ENCODE data around the gene FALEC. TPM values are rescaled to one million over a fixed set of nuclear protein-coding genes. Genes with fewer than 3 reads are reported as not detected.

FALEC gene
- total and polyA plus RNA-seq, 2 of the 8 experiments (the other 6 are each of a cell fraction or from before 2014, with no cell fraction given): not detected

DNA sequence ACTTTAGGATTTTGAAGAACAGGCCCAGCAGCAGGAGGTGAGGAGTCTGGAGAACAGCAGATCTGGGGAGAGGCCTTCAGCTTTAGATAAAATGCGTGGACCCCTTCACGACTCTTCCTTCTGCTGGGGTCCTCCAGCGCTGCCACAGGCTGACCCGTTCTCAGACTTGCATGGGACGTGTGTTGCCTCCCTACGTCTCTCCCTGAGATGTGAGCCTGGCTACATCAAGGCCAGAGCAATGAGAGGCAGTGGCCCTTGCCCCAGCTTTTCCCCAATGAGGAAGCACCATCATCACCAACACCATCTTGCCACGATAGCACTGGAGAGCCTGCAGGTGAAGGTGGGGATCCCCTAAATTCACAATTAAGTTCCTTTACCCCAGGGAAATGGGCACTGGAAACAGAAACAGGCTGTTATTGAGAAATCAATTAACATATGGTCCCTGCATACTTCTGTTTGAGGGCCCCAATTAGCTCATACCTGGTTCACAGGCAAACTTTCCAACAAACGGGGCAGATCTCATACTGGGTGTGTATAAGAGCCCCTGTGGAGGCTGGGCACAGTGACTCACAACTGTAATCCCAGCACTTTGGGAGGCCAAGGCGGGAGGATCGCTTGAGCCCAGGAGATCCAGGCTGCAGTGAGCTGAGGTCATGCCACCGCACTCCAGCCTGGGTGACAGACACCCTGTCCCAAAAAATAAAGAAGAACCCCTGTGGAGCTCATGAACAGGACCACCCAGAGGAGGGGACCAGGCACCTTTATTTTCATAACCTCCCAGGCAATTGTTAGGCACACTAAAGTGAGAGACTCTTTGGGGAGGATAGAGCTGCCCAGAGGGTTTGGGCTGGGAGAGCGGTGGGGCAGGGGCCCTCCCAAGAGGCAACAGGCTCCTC, 21.5 kb downstream of the FALEC start (continued):
- TF ChIP-seq GABPA (IDR thresholded peaks at IDR 0.05; ENCODE audit: borderline replicate concordance, insufficient read depth, low read length) (no peak), BRCA1 (IDR thresholded peaks at IDR 0.05; ENCODE audit: low read depth, low read length) (no peak), EP300 (IDR thresholded peaks at IDR 0.05; ENCODE audit: borderline replicate concordance in 1 of 2, low read depth in 2 of 2, low read length in 2 of 2) (no peak), SUZ12 (IDR thresholded peaks at IDR 0.05; ENCODE audit: low read length) (no peak)
